ENCODE measurements around the gene DBNDD2.

The DBNDD2 gene

DNA sequence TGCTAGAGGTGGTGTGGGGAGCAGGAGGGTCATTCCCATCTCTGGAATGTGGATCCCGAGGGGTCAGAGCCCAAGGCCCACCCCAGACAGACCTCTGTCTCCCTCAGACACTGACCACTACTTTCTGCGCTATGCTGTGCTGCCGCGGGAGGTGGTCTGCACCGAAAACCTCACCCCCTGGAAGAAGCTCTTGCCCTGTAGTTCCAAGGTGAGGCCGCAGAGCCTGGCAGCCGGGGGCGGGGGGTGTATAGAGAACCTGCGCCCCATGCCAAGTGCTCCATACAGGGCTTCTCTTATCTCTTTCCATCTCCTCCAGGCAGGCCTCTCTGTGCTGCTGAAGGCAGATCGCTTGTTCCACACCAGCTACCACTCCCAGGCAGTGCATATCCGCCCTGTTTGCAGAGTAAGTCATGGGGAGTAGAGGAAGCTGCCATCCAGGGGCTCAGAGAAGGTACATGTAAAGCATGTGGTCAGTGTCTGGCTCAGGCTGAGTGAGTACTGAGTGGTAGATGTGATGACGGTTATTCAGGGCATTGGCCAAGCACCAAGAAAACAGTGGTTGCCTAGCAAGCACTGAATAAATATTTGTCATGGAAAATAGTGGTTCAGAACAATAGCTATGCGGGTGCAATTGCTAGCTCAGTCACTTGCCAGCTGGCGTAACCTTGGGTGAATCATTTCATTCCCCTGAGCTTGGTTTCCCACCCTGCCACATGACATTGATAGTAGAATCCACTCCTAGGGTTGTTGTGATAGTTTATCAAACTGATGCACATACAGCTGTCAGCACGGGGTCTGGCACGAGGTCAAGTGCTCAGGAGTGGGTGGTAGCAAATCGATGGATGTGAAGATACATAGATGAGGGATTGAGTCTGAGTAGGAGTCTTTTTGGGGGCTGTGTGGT is 11.4 kb downstream of the DBNDD2 start:
- no peak for DNase-seq

DNA sequence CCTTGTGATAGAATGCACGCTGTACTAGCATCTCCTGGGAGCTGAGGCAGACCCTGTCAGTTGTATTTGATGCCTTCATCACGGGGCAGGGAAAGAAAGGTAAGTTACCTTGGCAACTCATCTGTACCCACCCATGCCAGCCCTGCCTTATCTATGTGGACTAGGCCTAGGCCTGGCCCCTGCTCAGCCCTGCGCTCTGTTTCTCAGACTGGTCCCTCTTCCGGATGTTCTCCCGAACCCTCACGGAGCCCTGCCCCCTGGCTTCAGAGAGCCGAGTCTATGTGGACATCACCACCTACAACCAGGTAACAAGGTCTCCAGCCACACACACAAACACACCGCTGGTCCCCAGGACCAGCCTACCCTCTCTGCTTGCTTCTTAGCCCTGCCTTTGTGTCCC is 12.0 kb downstream of the DBNDD2 start:
- DNase-seq, result no peak

DNA sequence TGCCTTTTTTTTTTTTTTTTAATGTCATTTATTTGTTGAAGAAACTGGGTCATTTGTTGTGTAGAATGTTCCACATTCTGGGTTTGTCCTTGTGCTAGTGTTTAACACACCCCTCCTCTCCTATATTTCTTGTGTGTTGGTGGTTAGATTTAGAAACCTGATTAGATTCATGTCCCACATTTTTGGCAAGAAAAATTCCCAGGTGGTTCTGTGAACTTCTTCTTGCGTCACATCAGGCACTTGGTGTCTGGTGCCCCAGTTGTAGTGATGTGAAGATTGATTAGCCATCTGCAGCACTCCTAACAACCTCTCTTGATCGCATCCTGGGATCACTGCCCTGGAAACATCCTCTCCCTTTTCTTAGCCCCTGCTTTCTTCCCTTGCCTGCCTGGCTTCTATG is 15.6 kb downstream of the DBNDD2 start:
- no peak for DNase-seq

DNA sequence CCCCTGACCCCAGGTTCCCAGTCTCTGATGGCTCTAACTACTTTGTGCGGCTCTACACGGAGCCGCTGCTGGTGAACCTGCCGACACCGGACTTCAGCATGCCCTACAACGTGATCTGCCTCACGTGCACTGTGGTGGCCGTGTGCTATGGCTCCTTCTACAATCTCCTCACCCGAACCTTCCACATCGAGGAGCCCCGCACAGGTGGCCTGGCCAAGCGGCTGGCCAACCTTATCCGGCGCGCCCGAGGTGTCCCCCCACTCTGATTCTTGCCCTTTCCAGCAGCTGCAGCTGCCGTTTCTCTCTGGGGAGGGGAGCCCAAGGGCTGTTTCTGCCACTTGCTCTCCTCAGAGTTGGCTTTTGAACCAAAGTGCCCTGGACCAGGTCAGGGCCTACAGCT is 17.5 kb downstream of the DBNDD2 start:
- no peak for DNase-seq

DNA sequence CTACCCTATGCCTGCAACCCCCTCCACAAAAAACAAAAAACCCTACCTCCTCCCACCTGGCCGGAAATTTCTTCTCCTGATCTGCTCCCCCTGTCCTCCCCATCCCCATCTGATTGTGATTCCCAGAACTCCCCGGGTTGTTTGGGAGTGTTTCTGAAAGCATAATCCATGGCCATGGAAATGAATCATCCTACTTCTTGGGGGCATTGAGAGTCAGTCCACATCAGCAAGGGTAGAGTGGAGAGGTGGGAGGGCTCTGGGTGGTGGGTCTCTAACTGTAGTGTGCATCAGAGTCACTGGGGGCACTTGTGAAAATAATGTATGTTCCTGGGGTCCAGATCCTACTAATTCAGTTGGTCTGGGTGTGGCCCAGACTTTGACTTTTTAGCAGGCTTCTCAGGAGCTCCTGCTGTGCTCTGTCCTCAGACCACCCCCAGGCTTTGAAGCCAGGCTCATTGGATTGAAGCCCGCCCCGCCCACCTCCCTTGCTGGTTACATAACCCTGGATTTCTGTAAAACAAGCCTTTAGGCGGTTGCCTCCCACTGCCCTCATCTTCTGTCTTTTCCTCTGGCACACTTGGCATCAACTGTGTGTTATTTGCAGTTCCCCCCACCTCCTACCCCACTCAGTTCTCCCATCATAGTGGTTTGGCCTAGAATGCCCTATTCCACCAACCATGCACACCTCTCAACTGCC is 18.4 kb downstream of the DBNDD2 start:
- no peak for DNase-seq

DNA sequence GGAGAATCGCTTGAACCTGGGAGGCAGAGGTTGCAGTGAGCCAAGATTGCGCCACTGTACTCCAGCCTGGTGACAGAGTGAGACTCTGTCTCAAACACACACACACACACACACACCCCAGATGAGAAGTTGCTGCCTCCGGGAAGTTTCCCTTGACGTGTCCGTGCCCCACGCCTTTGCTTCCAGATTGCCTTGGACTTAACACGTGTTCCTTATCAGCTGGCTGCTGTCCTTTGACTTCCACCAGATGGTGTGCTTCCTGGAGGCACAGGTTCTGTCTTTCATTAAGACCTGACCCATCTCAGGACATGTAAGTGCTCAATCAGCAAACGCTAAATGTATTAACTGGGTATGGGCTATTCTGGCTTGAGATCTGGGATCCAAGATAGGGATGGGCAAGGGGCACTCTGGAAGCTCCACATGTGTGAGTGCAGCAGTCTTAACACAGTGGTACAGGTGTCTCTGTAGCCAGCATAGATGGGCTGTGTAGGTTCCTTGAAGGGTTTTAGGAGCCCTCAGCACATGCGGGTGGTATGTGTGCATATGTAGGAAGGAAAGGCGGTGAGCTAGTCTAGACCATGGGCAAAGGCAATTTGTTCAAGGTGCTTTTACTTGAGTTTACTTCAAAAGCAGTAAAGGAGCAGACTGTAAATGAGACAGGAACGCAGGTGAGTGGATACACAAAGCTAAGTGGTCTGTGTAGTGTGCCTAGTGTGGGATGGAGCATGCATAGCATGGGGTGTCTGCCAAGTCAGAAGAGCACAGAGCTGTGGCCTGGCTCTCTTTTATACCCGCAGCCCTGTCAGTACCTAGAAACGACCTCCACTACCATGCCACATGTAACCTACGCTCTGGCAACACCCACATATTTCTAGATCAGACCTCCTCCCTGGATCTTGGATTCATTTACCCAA is 19.4 kb downstream of the DBNDD2 start:
- DNase-seq, result no peak

DNA sequence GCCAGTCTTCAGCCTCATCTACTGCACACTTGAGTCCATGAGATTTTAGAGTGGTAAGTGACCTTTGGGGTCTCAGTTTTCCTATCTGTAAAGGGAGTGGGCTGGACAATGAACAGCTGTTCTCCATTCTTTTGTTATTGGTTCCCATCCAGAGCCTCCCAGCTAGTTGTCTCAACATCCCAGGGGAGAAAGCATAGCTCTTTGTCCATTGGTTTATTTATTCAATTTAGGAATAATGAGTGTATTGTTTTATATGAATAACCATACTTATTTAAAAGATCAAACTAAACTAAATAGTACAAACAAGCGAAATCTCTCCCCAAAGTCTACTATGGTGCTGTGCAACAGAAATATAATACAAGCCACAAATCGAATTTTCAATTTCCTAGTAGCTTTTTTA is 21.5 kb downstream of the DBNDD2 start:
- no peak for DNase-seq

DNA sequence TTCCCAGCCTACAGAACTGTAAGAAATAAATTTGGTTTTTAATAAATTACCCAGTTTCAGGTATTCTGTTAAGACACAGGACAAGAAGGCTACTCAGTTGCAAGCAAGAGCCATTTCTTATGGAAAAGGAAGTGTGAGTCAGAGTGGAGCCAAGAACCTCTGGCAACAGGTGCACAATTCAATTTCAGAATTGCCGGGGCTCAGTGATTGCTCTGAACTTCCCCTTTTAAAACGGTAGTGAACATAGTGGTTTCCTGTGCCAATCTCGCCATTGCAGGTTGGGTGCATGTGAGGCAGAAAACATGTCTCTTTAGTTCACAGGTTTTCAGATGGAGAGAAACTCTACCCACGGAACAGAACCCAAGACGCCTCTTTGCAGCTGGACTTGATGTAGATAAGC is 24.2 kb downstream of the DBNDD2 start:
- DNase-seq, result no peak

DNA sequence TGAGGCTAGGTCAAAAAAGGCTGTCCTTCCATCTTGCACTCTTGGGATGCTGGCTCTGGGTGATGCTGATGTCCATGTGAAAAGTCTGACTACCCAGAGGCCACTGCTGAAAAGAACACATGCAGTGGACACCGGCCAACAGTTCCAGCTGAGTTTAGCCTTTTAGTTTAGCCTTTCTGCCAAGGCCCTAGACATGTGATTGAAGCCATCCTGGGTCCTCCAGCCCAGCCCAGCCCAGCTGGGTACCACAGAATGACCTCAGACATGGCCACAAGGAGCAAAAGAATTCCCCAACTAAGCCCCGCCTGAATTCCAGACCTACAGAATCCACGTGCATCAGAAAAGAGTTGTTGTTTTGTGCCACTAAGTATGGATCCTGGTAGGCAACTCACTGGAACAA is 25.2 kb downstream of the DBNDD2 start:
- DNase-seq, result no peak

DNA sequence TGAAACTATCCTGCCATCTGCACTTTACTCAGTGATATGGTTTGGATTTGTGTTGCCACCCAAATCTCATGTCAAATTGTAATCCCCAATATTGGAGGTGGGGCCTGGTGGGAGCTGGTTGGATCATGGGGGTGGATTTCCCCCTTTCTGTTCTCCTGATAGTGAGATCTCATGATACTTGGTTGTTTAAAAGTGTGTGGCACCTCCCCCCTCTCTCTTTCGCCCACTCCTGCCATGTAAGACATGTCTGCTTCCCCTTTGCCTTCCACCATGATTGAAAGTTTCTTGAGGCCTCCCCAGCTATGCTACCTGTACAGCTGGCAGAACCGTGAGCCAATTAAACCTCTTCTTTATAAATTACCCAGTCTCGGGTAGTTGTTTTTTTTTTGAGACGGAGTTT is 25.9 kb downstream of the DBNDD2 start:
- no peak for DNase-seq

DNA sequence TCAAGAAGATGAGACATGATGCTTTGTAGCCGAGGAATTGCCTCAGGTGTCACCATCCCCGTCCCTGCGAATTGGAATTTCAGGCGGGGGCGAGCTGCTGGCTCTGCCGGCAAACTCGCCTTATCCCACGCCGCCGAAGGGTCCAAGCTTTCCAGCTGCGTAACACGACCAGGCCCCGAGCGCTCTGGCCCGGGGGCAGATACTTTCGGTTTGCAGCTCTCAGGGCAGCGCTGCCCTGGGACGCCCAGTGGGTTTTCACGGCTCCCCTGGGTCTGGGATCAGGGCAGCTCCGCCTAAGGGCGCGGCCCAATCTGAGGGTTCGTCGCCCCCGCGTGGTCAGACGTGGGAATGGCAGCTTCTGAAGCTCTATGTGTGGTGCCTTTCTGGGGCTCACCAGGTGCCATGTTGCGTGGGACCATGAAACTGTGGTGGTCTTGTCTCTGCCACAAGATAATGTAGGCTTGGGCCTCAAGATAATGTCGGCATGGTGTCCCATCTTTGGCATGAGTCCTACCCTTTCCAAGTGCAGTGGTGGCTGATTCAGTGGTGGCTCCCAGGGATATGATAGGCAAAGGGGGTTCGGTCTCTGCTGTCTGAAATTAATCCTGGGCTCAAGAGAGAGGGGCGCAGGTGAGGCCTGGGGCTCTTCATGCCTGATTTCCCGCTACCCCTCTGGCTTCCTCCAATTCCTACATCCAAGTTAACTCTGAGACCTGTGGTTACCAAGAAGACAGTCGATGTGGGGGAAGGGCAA is 28.8 kb downstream of the DBNDD2 start:
- peak; percentile 87 for DNase-seq

DNA sequence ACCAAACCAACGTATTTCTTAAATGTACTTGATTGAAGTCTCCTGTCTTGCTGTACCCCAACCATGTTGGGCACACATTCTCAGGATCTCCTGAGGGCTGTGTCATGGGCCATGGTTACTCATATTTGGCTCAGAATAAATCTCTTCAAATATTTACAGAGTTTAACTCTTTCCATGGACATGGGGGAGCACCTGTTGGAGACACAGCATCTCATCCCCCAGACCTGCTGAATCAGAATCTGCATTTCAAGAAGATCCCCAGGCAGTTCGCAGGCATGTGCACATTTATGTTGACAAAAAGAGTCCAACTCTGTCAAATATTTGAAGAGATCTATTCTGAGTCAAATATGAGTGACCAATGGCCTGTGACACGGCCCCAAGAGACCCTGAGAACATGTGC is 32.3 kb downstream of the DBNDD2 start:
- DNase-seq, result no peak

DNA sequence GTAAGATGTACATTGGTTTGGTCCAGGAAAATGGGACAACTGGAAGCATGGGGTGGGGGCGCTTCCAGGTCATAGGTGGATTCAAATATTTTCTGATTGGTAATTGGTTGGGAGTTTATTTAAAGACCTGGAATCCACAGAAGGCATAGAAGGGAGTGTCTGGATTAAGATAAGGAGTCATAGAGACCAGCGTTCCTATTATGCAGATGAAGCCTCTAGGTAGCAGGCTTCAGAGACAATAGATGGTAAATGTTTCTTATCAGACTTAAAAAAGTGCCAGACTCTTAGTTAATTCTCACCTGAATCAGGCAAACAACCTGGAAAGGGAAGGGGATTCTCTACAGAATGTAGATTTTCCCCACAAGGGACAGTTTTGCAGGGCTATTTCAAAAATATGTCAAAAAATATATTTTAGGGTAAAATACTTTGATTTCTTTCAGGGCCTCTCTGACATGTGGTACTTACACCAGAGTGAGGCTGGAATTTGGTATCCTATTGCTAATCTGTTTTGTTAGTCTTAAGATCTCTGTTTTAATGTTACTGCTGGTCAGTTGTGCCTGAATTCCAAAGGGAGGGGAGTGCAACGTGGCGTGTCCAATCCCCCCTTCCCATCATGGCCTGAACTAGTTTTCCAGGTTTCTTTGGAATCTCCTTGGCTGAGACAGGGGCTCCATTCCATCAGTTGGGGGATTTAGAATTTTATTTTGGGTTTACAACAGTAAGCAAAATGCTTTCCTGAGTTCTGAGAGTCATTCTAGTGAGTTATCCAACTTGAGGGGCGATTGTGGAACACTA is 33.0 kb downstream of the DBNDD2 start:
- no peak for DNase-seq

DNA sequence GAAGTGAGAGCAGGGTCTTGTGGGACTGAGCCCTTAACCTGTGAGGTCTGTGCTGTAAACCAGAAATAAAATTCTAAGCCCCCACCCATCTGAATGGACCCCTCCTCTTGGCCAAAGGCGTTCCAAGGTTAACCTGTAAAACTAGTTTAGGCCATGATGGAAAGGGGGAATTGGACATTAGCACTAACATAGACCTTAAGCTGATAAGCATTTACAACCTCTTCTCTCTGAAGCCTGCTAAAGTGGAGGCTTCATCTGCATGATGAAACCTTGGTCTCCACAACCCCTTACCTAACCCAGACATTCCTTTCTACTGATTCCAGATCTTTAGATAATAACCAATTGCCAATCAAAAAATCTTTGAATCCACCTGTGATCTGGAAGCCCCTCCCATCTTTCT is 33.7 kb downstream of the DBNDD2 start:
- no peak for DNase-seq

DNA sequence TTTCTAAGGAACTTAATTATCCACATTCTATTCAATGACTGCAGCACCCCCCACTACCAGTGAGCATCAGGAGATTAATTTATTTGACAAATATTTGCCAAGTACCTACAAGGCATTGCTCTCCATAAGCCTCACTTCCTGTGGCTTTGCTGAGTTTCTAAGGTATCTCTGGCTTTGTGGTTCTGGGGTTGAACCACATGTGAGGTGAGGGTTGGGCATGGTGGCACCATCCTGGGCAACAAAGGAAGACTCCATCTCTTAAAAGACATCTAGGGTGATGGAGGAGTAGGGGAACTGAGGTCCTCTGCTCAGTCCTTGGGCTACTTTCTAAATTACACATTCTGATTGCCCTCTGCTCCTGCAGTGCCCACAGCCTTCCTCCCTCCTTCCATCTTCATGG is 36.0 kb downstream of the DBNDD2 start:
- no peak for DNase-seq

DNA sequence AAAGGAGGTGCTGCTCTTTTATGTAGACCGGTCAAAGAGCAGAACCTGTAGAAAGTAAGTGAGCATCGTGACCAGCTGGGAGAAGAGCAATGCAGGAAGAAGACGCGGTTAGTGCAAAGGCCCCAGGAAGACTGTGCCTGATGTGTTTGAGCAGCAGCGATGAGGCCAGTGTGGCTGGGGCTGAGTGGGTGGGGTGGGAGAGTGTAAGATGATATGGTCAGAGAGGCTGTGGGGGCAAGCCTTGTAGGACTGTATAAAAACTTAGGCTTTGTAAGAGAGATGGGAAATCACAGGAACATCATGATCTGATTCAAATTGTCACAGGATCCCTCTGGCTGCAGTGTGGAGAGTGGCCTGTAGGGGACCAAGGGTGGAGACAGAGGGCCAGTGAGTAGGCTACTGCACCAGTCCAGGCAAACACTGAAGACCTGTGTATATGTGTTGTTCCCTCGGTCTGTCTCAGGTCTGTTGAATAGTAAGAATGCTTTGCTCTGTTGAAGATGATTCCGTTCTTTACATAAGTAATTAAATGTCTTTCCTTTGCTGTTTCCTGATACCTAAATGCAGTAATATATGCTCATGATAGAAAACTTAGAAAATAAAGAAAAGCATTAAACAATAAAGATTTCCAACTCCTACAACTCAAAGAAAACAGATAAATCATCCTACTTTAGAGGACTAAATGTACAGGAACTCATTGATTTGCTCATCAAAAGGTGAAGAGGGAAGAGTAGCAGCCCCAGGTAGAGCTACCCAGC is 37.9 kb downstream of the DBNDD2 start:
- DNase-seq, result peak; percentile 30

DNA sequence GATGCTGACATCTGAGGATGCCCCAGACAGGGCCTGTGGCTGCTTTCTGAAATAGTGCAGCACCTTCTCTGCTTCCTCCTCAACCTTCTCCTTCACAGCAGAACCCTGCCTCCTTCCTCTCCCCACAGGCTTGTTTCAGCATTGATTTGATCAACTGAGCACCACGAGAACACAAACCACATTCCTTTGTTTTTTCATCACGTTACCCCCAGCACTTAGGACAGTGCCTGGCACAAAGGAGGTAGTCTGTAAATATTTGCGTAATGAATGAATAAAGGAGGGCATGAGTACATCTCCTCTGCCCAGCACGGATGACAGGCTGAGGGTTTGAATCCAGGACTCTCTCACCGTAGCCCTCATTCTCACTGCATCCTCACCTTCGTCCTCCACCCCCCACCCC is 40.2 kb downstream of the DBNDD2 start:
- no peak for DNase-seq

DNA sequence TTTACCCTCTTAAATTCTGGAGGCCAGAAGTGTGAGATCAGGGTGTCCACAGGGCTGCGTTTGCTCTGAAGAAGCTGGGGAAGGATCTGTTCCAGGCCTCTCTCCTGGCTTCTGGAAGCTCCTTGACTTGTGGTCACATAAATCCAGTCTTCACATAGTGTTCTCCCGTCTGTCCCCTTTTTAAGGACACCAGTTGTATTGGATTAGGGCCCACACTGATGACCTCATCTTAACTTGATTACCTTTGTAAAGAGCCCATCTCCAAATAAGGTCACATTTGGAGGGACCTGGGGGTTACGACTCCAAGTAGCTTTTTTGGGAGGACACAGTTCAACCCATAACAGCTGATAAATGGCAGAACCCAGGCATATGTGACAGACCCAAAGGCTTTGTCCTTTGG is 41.4 kb downstream of the DBNDD2 start:
- no peak for DNase-seq

DNA sequence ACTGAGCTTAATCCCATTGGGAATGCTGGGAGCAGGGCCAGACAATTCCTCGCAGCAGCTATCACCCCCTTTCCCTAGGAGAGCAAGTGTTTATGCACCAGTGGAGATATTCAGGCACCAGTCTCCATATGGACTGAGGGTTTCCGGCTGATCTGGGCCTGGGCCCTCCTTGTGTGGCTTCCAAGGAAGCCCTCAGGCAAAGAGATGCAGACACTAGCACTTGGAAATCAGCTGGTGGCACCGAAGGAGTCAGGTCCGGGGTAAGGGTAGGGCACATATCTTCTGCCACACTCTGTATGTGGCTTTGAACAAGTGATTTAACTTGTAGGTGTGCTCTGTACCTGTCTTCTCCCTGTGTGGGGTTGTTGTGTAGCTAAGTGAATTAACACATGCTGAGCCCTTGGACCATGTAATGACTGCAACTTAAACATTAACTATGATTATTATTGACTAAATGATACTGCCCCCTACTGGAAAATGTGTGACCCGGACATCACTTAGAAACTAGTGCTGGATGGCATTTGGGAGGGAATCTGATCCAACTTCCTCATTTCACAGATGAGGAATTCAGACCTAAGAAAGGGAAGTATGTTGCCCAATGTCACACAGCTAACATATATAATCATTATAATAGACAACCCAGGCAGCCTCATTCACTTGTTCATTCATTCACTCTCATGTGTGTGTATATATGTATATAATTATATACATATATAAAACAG is 42.2 kb downstream of the DBNDD2 start:
- no peak for DNase-seq

DNA sequence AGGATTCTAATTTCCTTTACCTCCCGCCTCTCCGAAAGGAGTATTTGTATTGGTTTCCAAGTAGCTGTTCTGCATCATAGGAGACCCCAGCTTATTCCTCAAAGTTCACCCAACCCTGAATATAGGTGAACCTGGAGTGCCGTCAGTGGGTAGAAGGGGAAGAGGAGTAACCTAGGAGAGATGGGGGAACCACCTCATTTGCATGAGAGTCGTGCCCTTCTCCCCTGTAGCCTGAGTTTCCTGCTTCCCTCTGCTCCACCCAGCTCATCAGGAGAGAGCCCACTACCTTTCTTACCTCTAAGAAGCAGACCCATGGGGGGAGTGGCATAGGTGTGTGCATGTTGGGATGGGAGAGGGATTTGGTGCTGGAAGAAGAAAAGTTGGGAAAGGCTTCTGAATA is 44.1 kb downstream of the DBNDD2 start:
- DNase-seq, result no peak
